ENCODE measurements around the gene HOXA10. TPM values are rescaled to one million over a fixed set of nuclear protein-coding genes. Genes with fewer than 3 reads are reported as not detected.

Gene HOXA10
- total and polyA plus RNA-seq, 4 donors: 0.03 to 0.70 (median 0.13) TPM

GRCh38 chr7:27139334-27140125 lies 34.6 kb downstream of the HOXA10 start:
- H3K36me3 ChIP-seq (ENCODE audit: control insufficient read depth in 4 of 4, insufficient read depth in 3 of 4, low read depth in 1 of 4, low read length in 3 of 4): no peaks in the 10 kb centered on the region
- peaks cover 6 to 22% (median 14%) of the 10 kb centered on the region in 4 donors for H3K27me3 ChIP-seq (ENCODE audit: control insufficient read depth in 4 of 4, insufficient read depth in 4 of 4, low read length in 3 of 4)
- 27% methylated on average over 53 of the region's 53 CpGs for WGBS
- peaks cover 0 to 14% (median 6%) of the 10 kb centered on the region in 4 donors for H3K4me1 ChIP-seq (ENCODE audit: control insufficient read depth in 4 of 4, insufficient read depth in 4 of 4, low read length in 3 of 4)
- no peak for TF ChIP-seq NR2F2 (IDR thresholded peaks at IDR 0.05)
- no peak for TF ChIP-seq CTCF (IDR thresholded peaks at IDR 0.05; ENCODE audit: low read depth, low read length, missing input control)
- TF ChIP-seq GABPA (IDR thresholded peaks at IDR 0.05 in 1 of 2, conservative IDR thresholded peaks at IDR 0.05 in 1 of 2): no peak
- no peak for TF ChIP-seq RXRA (IDR thresholded peaks at IDR 0.05)
- TF ChIP-seq HNF4A (conservative IDR thresholded peaks at IDR 0.05): no peak
- H3K27ac ChIP-seq (ENCODE audit: low read depth in 1 of 2, low read length in 2 of 2): no peak overlapping the region
- H3K4me3 ChIP-seq (ENCODE audit: low read depth in 1 of 3, low read length in 3 of 3): no peak overlapping the region
- no peak for DNase-seq (ENCODE audit: low spot score)
- H3K9me3 ChIP-seq (ENCODE audit: control insufficient read depth in 4 of 4, low read length in 3 of 4): peaks cover 0 to 9% (median 0%) of the 10 kb centered on the region in 4 donors
- H3K9ac ChIP-seq (ENCODE audit: low read depth in 1 of 2, low read length in 2 of 2): no peak overlapping the region

DNA sequence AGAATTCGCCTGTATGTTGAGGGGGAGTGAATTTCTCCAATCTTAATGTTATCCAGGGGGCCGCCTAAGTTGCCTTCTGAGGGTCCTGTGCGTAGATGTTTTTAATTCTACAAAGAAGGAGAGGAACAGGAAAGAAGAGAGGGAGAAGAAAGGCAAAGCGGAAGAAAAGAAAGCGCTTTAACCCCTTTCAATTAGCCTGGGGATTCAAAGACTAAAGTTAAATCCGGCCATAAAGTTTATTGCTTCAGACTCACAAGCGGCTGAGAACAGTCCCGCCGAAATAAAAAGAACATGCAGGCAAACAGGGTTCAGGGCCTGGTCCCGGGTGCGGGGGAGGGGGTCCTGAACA lies 35.2 kb downstream of the HOXA10 start:
- 36% methylated on average over 11 of the region's 11 CpGs for WGBS
- Histone ChIP-seq H3K4me3 (ENCODE audit: low read depth in 1 of 3, low read length in 3 of 3) (no peak overlapping the region), H3K4me1 (ENCODE audit: control insufficient read depth in 4 of 4, insufficient read depth in 4 of 4, low read length in 3 of 4) (peaks cover 0 to 14% (median 6%) of the 10 kb centered on the region in 4 donors), H3K36me3 (ENCODE audit: control insufficient read depth in 4 of 4, insufficient read depth in 3 of 4, low read depth in 1 of 4, low read length in 3 of 4) (no peaks in the 10 kb centered on the region), H3K27me3 (ENCODE audit: control insufficient read depth in 4 of 4, insufficient read depth in 4 of 4, low read length in 3 of 4) (peaks cover 6 to 20% (median 14%) of the 10 kb centered on the region in 4 donors), H3K27ac (ENCODE audit: low read depth in 1 of 2, low read length in 2 of 2) (no peak overlapping the region), H3K9ac (ENCODE audit: low read depth in 1 of 2, low read length in 2 of 2) (no peak overlapping the region), H3K9me3 (ENCODE audit: control insufficient read depth in 4 of 4, low read length in 3 of 4) (peaks cover 0 to 7% (median 0%) of the 10 kb centered on the region in 4 donors)
- DNase-seq (ENCODE audit: low spot score): no peak
- TF ChIP-seq NR2F2 (IDR thresholded peaks at IDR 0.05) (no peak), TAF1 (conservative IDR thresholded peaks at IDR 0.05) (no peak), REST (IDR thresholded peaks at IDR 0.05) (no peak), JUND (IDR thresholded peaks at IDR 0.05) (no peak), RAD21 (IDR thresholded peaks at IDR 0.05) (no peak), EGR1 (IDR thresholded peaks at IDR 0.05; ENCODE audit: low read depth in 2 of 2) (no peak), CTCF (IDR thresholded peaks at IDR 0.05; ENCODE audit: low read depth, low read length, missing input control) (no peak), GABPA (IDR thresholded peaks at IDR 0.05 in 1 of 2, conservative IDR thresholded peaks at IDR 0.05 in 1 of 2) (no peak), FOXA2 (IDR thresholded peaks at IDR 0.05) (no peak), MAX (IDR thresholded peaks at IDR 0.05) (no peak), YY1 (IDR thresholded peaks at IDR 0.05) (no peak), HNF4A (conservative IDR thresholded peaks at IDR 0.05) (no peak), SP1 (IDR thresholded peaks at IDR 0.05) (no peak), RXRA (IDR thresholded peaks at IDR 0.05) (no peak)
- TF ChIP-seq, protein P1, sequence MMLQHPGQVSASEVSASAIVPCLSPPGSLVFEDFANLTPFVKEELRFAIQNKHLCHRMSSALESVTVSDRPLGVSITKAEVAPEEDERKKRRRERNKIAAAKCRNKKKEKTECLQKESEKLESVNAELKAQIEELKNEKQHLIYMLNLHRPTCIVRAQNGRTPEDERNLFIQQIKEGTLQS (IDR thresholded peaks at IDR 0.05): no peak
